Keratinocyte (primary cell): ENCODE measurements around the gene MT3. TPM values are rescaled to one million over a fixed set of nuclear protein-coding genes. Genes with fewer than 3 reads are reported as not detected.
A peak's percentile ranks its signal among the peaks of the same experiment; 100 is the strongest.

Experiments used
- DNase-seq: peaks from one replicate; pipeline ENCODE4 v3.0.0-alpha.2; 2011; ENCODE audit warnings: low read depth, missing footprints, low spot score
- FAIRE-seq: peaks from 2 replicates; lab custom pipeline; 2011; peaks lifted over from hg19 to GRCh38; lab: Jason Lieb, UNC
- H2AFZ ChIP-seq: 2 replicates; pipeline ENCODE4 v1.6.0; 2012; ENCODE audit warnings: low read length, control low read depth, inconsistent platforms; ENCODE audit not compliant: control insufficient read depth
- H3K27ac ChIP-seq: 2 replicates; pipeline ENCODE4 v1.5.1; 2011; ENCODE audit warnings: low read length; ENCODE audit not compliant: control insufficient read depth, insufficient read depth
- H3K27me3 ChIP-seq: 3 replicates; pipeline ENCODE4 v1.6.0; 2011; ENCODE audit warnings: low read length; ENCODE audit not compliant: control insufficient read depth, insufficient read depth; ENCODE audit errors: extremely low read depth
- H3K36me3 ChIP-seq, 2 experiments: 2 replicates in 1 of 2; 3 replicates in 1 of 2; pipeline ENCODE4 v1.5.1; 2011; ENCODE audit warnings: low read length in 2 of 2, mild to moderate bottlenecking in 1 of 2; ENCODE audit not compliant: control insufficient read depth in 2 of 2, insufficient read depth in 2 of 2; ENCODE audit errors: extremely low read depth in 1 of 2
- H3K4me1 ChIP-seq: 3 replicates; pipeline ENCODE4 v1.5.1; 2011; ENCODE audit warnings: low read length; ENCODE audit not compliant: control insufficient read depth, insufficient read depth; ENCODE audit errors: extremely low read depth
- H3K4me2 ChIP-seq: 3 replicates; pipeline ENCODE4 v1.6.0; 2011; ENCODE audit warnings: low read depth, low read length; ENCODE audit not compliant: control insufficient read depth, insufficient read depth; ENCODE audit errors: extremely low read depth
- H3K4me3 ChIP-seq, 3 experiments: fragments of 200-600 bp in 1 of 3; sonication (generic) in 1 of 3; 2 replicates in 2 of 3; 3 replicates in 1 of 3; pipeline ENCODE4 v1.5.1; 2011 to 2016; ENCODE audit warnings: low read length in 3 of 3, mild to moderate bottlenecking in 3 of 3, control low read depth in 2 of 3, inconsistent platforms in 1 of 3, low read depth in 1 of 3, mixed read lengths in 1 of 3, mixed run types in 1 of 3, moderate library complexity in 1 of 3; ENCODE audit not compliant: control insufficient read depth in 2 of 3, insufficient read depth in 2 of 3; ENCODE audit errors: extremely low read depth in 1 of 3
- H3K79me2 ChIP-seq: 2 replicates; pipeline ENCODE4 v1.6.0; 2012; ENCODE audit warnings: low read length; ENCODE audit not compliant: control insufficient read depth, insufficient read depth
- H3K9ac ChIP-seq: 3 replicates; pipeline ENCODE4 v1.6.0; 2011; ENCODE audit warnings: low read length; ENCODE audit not compliant: control insufficient read depth, insufficient read depth; ENCODE audit errors: extremely low read depth
- H3K9me1 ChIP-seq: 3 replicates; pipeline ENCODE4 v1.6.0; 2011; ENCODE audit warnings: low read length; ENCODE audit not compliant: control insufficient read depth, insufficient read depth; ENCODE audit errors: extremely low read depth
- H3K9me3 ChIP-seq: 2 replicates; pipeline ENCODE4 v1.5.1; 2012; ENCODE audit warnings: low read depth, low read length; ENCODE audit not compliant: control insufficient read depth
- H4K20me1 ChIP-seq: 3 replicates; pipeline ENCODE4 v1.6.0; 2011; ENCODE audit warnings: low read length; ENCODE audit not compliant: control insufficient read depth, insufficient read depth; ENCODE audit errors: extremely low read depth
- EZH2 ChIP-seq: IDR thresholded peaks from one replicate; pipeline ENCODE4 v1.6.1; 2012; ENCODE audit warnings: inconsistent platforms, mild to moderate bottlenecking, low read length, moderate library complexity
- dilution Hi-C: fragments of 300-500 bp; cut with MboI; formaldehyde crosslinking; loops from one replicate; pipeline ENCODE4 v1.7.0; 2020; ENCODE audit warnings: low sequenced_read_pairs; ENCODE audit not compliant: extremely low pct_ligation_motif_present
- polyA plus RNA-seq, 5 experiments: library from polyadenylated mRNA; depleted of rRNA in 3 of 5; stranded (reverse) in 3 of 5; stranded (forward) in 1 of 5; unstranded in 1 of 5; fragments of >200 nt; gene quantifications; 1 replicate in 1 of 5; 2 replicates in 3 of 5; 3 replicates in 1 of 5; pipeline versions ENCODE4 v1.2.1 to v1.2.3, GENCODE V29; 2011 to 2012; ENCODE audit warnings: missing spikeins in 2 of 5, low read depth in 1 of 5, low replicate concordance in 1 of 5
- TF ChIP-seq, protein P1 (sequence below), 3 experiments: IDR thresholded peaks in 1 of 3; conservative IDR thresholded peaks in 1 of 3; optimal IDR thresholded peaks in 1 of 3; 2 replicates in 2 of 3; 3 replicates in 1 of 3; pipeline versions ENCODE3 to v1.5.1; 2011; ENCODE audit warnings: low read length in 3 of 3, mild to moderate bottlenecking in 3 of 3, moderate library complexity in 2 of 3, control low read depth in 1 of 3, inconsistent platforms in 1 of 3; ENCODE audit not compliant: insufficient read depth in 2 of 3; ENCODE audit errors: extremely low read depth in 1 of 3

The MT3 gene
- polyA plus RNA-seq, 1 donor (not counting 4 experiments of a cell fraction or from before 2014, with no cell fraction given), result not detected

GRCh38 chr16:56542039-56542438 lies 47.3 kb upstream of the MT3 start:
- no peak for FAIRE-seq
- Histone ChIP-seq H3K79me2 (no peaks in the 10 kb centered on the region), H3K36me3 (no peaks in the 10 kb centered on the region), H3K4me1 (peaks cover 7% of the 10 kb centered on the region), H3K4me2 (no peak overlapping the region), H3K9me1 (no peaks in the 10 kb centered on the region), H3K4me3 (no peak overlapping the region), H3K27ac (no peak overlapping the region), H3K27me3 (no peaks in the 10 kb centered on the region), H4K20me1 (no peaks in the 10 kb centered on the region), H2AFZ (no peak overlapping the region), H3K9me3 (no peaks in the 10 kb centered on the region), H3K9ac (no peak overlapping the region)
- dilution Hi-C loops, result no loop called here
- no peak for TF ChIP-seq EZH2
- DNase-seq, result no peak

GRCh38 chr16:56547120-56547948 lies 42.0 kb upstream of the MT3 start:
- Histone ChIP-seq H3K4me3 (peak overlapping the region in 2 of 3 experiments; percentile 30 to 44), H4K20me1 (no peaks in the 10 kb centered on the region), H2AFZ (peak overlapping the region; percentile 65), H3K4me2 (peak overlapping the region; percentile 74), H3K9me1 (no peaks in the 10 kb centered on the region), H3K9me3 (no peaks in the 10 kb centered on the region), H3K27me3 (no peaks in the 10 kb centered on the region), H3K4me1 (peaks cover 30% of the 10 kb centered on the region), H3K9ac (peak overlapping the region; percentile 45), H3K27ac (peak overlapping the region; percentile 83), H3K36me3 (no peaks in the 10 kb centered on the region), H3K79me2 (no peaks in the 10 kb centered on the region)
- dilution Hi-C loops, result no loop called here
- FAIRE-seq, result peak; percentile 99
- TF ChIP-seq, protein P1, sequence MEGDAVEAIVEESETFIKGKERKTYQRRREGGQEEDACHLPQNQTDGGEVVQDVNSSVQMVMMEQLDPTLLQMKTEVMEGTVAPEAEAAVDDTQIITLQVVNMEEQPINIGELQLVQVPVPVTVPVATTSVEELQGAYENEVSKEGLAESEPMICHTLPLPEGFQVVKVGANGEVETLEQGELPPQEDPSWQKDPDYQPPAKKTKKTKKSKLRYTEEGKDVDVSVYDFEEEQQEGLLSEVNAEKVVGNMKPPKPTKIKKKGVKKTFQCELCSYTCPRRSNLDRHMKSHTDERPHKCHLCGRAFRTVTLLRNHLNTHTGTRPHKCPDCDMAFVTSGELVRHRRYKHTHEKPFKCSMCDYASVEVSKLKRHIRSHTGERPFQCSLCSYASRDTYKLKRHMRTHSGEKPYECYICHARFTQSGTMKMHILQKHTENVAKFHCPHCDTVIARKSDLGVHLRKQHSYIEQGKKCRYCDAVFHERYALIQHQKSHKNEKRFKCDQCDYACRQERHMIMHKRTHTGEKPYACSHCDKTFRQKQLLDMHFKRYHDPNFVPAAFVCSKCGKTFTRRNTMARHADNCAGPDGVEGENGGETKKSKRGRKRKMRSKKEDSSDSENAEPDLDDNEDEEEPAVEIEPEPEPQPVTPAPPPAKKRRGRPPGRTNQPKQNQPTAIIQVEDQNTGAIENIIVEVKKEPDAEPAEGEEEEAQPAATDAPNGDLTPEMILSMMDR (optimal IDR thresholded peaks at IDR 0.05 in 1 of 3, IDR thresholded peaks at IDR 0.05 in 1 of 3, conservative IDR thresholded peaks at IDR 0.05 in 1 of 3; ENCODE audit: extremely low read depth in 1 of 3, insufficient read depth in 2 of 3, low read length in 3 of 3), result no peak
- no peak for TF ChIP-seq EZH2
- no peak for DNase-seq
